HepG2 (cell line): ENCODE measurements around the gene GALNT9. TPM values are rescaled to one million over a fixed set of nuclear protein-coding genes. Genes with fewer than 3 reads are reported as not detected.

Experiments used
- ATAC-seq: fragments of 200-7000 bp; cut with Tn5 transposase; 3 replicates; pipeline ENCODE4 v1.9.1; 2020; ENCODE audit warnings: mild to moderate bottlenecking, moderate library complexity
- BruUV-seq: library from RNA; stranded (reverse); fragments of 400-500 nt; replicated peaks from 2 replicates; lab custom pipeline; 2021; lab: Mats Ljungman, UMichigan
- CTCF ChIA-PET: fragments of 300-600 bp; formaldehyde crosslinking; extraction: SDS; loops from one replicate; lab custom pipeline; 2021; ENCODE audit warnings: low total read pairs, inconsistent platforms, low intra/inter-chr PET ratio; lab: Yijun Ruan, JAX
- POLR2A ChIA-PET: fragments of 350-600 bp; sonication (Branson Sonifier 250); formaldehyde crosslinking; loops from one replicate; lab custom pipeline; 2020; ENCODE audit warnings: antibody characterized with exemption, inconsistent platforms; lab: Yijun Ruan, JAX
- DNase-seq: peaks from one replicate; pipeline ENCODE4 v3.0.0-alpha.2; 2015; ENCODE audit warnings: low spot score
- FAIRE-seq: peaks from 3 replicates; lab custom pipeline; 2011; peaks lifted over from hg19 to GRCh38; lab: Jason Lieb, UNC
- H2AFZ ChIP-seq: one replicate; pipeline ENCODE4 v1.6.1; 2011; ENCODE audit warnings: low read length, inconsistent platforms
- H3K27ac ChIP-seq: fragments of 300-600 bp; 3 replicates; pipeline ENCODE4 v1.8.0; 2011; ENCODE audit warnings: mixed run types, mild to moderate bottlenecking, mixed read lengths, low read length, inconsistent platforms; ENCODE audit not compliant: insufficient read depth; ENCODE audit errors: extremely low read length
- H3K27me3 ChIP-seq, 2 experiments: fragments of 200-600 bp in 1 of 2; 2 replicates in 1 of 2; 3 replicates in 1 of 2; pipeline versions ENCODE4 v1.6.0 to v1.8.0; 2011; ENCODE audit warnings: low read length in 2 of 2, mild to moderate bottlenecking in 2 of 2, moderate library complexity in 2 of 2, inconsistent platforms in 1 of 2; ENCODE audit not compliant: insufficient read depth in 2 of 2, control insufficient read depth in 1 of 2
- H3K36me3 ChIP-seq, 2 experiments: fragments of 200-600 bp in 1 of 2; replicated peaks in 1 of 2; 2 replicates in 1 of 2; 3 replicates in 1 of 2; pipeline versions ENCODE4 v1.5.1 to v1.8.0; 2011; ENCODE audit warnings: low read length in 2 of 2, inconsistent platforms in 1 of 2; ENCODE audit not compliant: insufficient read depth in 2 of 2, control insufficient read depth in 1 of 2
- H3K4me1 ChIP-seq: 2 replicates; pipeline ENCODE4 v1.5.1; 2012; ENCODE audit warnings: low read length, inconsistent platforms; ENCODE audit not compliant: insufficient read depth
- H3K4me2 ChIP-seq: 2 replicates; pipeline ENCODE4 v1.6.0; 2011; ENCODE audit warnings: low read depth, low read length, inconsistent platforms
- H3K4me3 ChIP-seq, 3 experiments: fragments of 200-600 bp in 1 of 3; sonication (generic), shearing (Covaris generic) in 1 of 3; replicated peaks in 1 of 3; 2 replicates each; pipeline ENCODE4 v1.5.1; 2011 to 2016; ENCODE audit warnings: low read length in 3 of 3, inconsistent platforms in 2 of 3, low read depth in 2 of 3, mild to moderate bottlenecking in 2 of 3, control low read depth in 1 of 3, mixed read lengths in 1 of 3; ENCODE audit not compliant: insufficient read depth in 1 of 3
- H3K79me2 ChIP-seq: one replicate; pipeline ENCODE4 v1.6.1; 2011; ENCODE audit warnings: low read length, inconsistent platforms; ENCODE audit not compliant: insufficient read depth
- H3K9ac ChIP-seq: 2 replicates; pipeline ENCODE4 v1.6.0; 2011; ENCODE audit warnings: mild to moderate bottlenecking, low read depth, low read length, inconsistent platforms; ENCODE audit not compliant: insufficient read depth
- H3K9me3 ChIP-seq: 2 replicates; pipeline ENCODE4 v1.5.1; 2012; ENCODE audit warnings: mild to moderate bottlenecking, low read length
- H4K20me1 ChIP-seq: 2 replicates; pipeline ENCODE4 v1.6.0; 2011; ENCODE audit warnings: inconsistent platforms, mild to moderate bottlenecking, low read length, moderate library complexity; ENCODE audit not compliant: insufficient read depth
- ATF6 ChIP-seq: sonication (generic); formaldehyde crosslinking; conservative IDR thresholded peaks from 2 replicates; pipeline ENCODE4 v1.4.0; 2020; ENCODE audit warnings: missing genetic modification reagents
- FOXA1 ChIP-seq, 2 experiments: fragments of 450-650 bp in 1 of 2; sonication (generic) in 1 of 2; formaldehyde crosslinking in 1 of 2; IDR thresholded peaks; 2 replicates each; pipeline versions ENCODE4 v1.4.0 to v1.6.1; 2016 to 2020; ENCODE audit warnings: missing genetic modification reagents in 1 of 2
- GZF1 ChIP-seq: sonication (generic); formaldehyde crosslinking; IDR thresholded peaks from 2 replicates; pipeline ENCODE4 v1.5.1; 2020; ENCODE audit warnings: mild to moderate bottlenecking, missing genetic modification reagents
- HMG20A ChIP-seq: IDR thresholded peaks from 2 replicates; pipeline ENCODE4 v1.6.1; 2016; ENCODE audit warnings: borderline replicate concordance
- HOMEZ ChIP-seq: IDR thresholded peaks from 2 replicates; pipeline ENCODE4 v1.6.1; 2016; ENCODE audit warnings: low read depth
- HOXA7 ChIP-seq: sonication (generic); formaldehyde crosslinking; IDR thresholded peaks from 2 replicates; pipeline ENCODE4 v1.8.1; 2022; ENCODE audit warnings: mild to moderate bottlenecking, missing genetic modification reagents, moderate library complexity
- NR2F6 ChIP-seq, 2 experiments: IDR thresholded peaks; 2 replicates each; pipeline ENCODE4 v1.6.1; 2016; ENCODE audit warnings: antibody characterized with exemption in 1 of 2, mild to moderate bottlenecking in 1 of 2
- RXRB ChIP-seq: IDR thresholded peaks from 2 replicates; pipeline ENCODE4 v1.6.1; 2016; ENCODE audit warnings: borderline replicate concordance, missing genetic modification reagents, missing compliant biosample characterization
- SIX4 ChIP-seq: sonication (generic); formaldehyde crosslinking; IDR thresholded peaks from 2 replicates; pipeline ENCODE4 v1.4.0; 2020; ENCODE audit warnings: missing genetic modification reagents
- SRSF1 ChIP-seq: fragments of 200-400 bp; formaldehyde crosslinking; optimal IDR thresholded peaks from 2 replicates; pipeline ENCODE3; 2017; ENCODE audit warnings: mild to moderate bottlenecking, low read depth, low read length, moderate library complexity
- TBX3 ChIP-seq: fragments of 450-650 bp; IDR thresholded peaks from 2 replicates; pipeline ENCODE4 v1.6.1; 2017; ENCODE audit warnings: antibody characterized with exemption, mild to moderate bottlenecking, inconsistent platforms, borderline replicate concordance
- TEAD2 ChIP-seq: sonication (generic); formaldehyde crosslinking; IDR thresholded peaks from 2 replicates; pipeline ENCODE4 v1.9.0; 2021; ENCODE audit warnings: missing genetic modification reagents
- TEF ChIP-seq: sonication (generic); formaldehyde crosslinking; IDR thresholded peaks from 2 replicates; pipeline ENCODE4 v1.5.0; 2020; ENCODE audit warnings: missing genetic modification reagents
- ZBTB26 ChIP-seq: IDR thresholded peaks from 2 replicates; pipeline ENCODE4 v1.6.1; 2016; ENCODE audit warnings: missing compliant biosample characterization, missing genetic modification reagents, borderline replicate concordance
- ZNF230 ChIP-seq: sonication (generic); formaldehyde crosslinking; IDR thresholded peaks from 2 replicates; pipeline ENCODE4 v1.4.0; 2020; ENCODE audit warnings: mild to moderate bottlenecking, missing genetic modification reagents
- ZNF557 ChIP-seq: sonication (generic); formaldehyde crosslinking; IDR thresholded peaks from 2 replicates; pipeline ENCODE4 v1.4.0; 2020; ENCODE audit warnings: missing genetic modification reagents
- ZUFSP ChIP-seq: sonication (generic); formaldehyde crosslinking; IDR thresholded peaks from 2 replicates; pipeline ENCODE4 v1.9.0; 2021; ENCODE audit warnings: missing genetic modification reagents, mild to moderate bottlenecking, borderline replicate concordance
- WGBS: methylation state at CpG from one replicate; pipeline ENCODE4 v1.1.6; 2017; ENCODE audit warnings: low lambda C conversion rate; 5-methylcytosine and 5-hydroxymethylcytosine counted together
- in situ Hi-C: cut with HindIII; loops from 2 replicates; pipeline ENCODE4 v1.10.0; 2017; ENCODE audit warnings: low pct_unique_long_range_greater_than_20kb; ENCODE audit not compliant: extremely low pct_ligation_motif_present
- intact Hi-C: fragments of 100-400 bp; cut with micrococcal nuclease; formaldehyde crosslinking; loops from one replicate; pipeline ENCODE4 v1.10.0; 2022; ENCODE audit not compliant: unreplicated experiment
- polyA plus RNA-seq, 8 experiments: library from polyadenylated mRNA; depleted of rRNA in 3 of 8; stranded (reverse) in 7 of 8; unstranded in 1 of 8; fragments of >200 nt; fragmentation: Illumina TruSeq in 4 of 8; extraction: Trizol in 4 of 8; gene quantifications; 2 replicates each; pipeline versions ENCODE4 v1.2.1 to v1.2.3, GENCODE V29; 2011 to 2016; ENCODE audit warnings: low read depth in 4 of 8, missing spikeins in 1 of 8, mixed read lengths in 1 of 8; ENCODE audit not compliant: insufficient read depth in 1 of 8
- total RNA-seq, 5 experiments: library from RNA; depleted of rRNA; stranded (reverse); fragments of >200 nt; fragmentation: Illumina TruSeq; extraction: Trizol; gene quantifications; 2 replicates each; pipeline ENCODE4 v1.2.3, GENCODE V29; 2016; ENCODE audit warnings: low read depth in 1 of 5

GALNT9 gene
- total and polyA plus RNA-seq, 2 of the 13 experiments (the other 11 are each of a cell fraction or from before 2014, with no cell fraction given): 0.04 TPM; not detected in 1

- H3K36me3 ChIP-seq: no peaks in the 10 kb centered on the region
- no peak overlapping the region for H2AFZ ChIP-seq
- CTCF ChIA-PET: no interaction called here
- FAIRE-seq (no peak), DNase-seq (no peak), ATAC-seq (no peak)
- peaks cover 10% of the 10 kb centered on the region; the same call in 1 of the 2 replicates for H3K9me3 ChIP-seq
- no peak overlapping the region for H3K27ac ChIP-seq
- no peak overlapping the region for H3K4me2 ChIP-seq
- BruUV-seq: no TSS peak
- H3K9ac ChIP-seq: no peak overlapping the region
- H3K79me2 ChIP-seq: no peaks in the 10 kb centered on the region
- H3K4me1 ChIP-seq: no peaks in the 10 kb centered on the region
- H3K4me3 ChIP-seq: no peak overlapping the region
- POLR2A ChIA-PET: no interaction called here
- H3K27me3 ChIP-seq: peaks cover 11 to 71% of the 10 kb centered on the region in 2 experiments; a peak in 4 of 5 replicates
- in situ Hi-C loops: no loop called here
- H4K20me1 ChIP-seq: peaks cover 4% of the 10 kb centered on the region; the same call in 1 of the 2 replicates
- 4% methylated on average over 2 of the region's 2 CpGs for WGBS
- intact Hi-C loops: no loop called here
- TF ChIP-seq TBX3: no peak
- TF ChIP-seq ATF6 (CRISPR knock-in tag): no peak
- TF ChIP-seq HOXA7 (CRISPR knock-in tag): no peak
- TF ChIP-seq ZBTB26 (CRISPR knock-in tag): no peak
- no peak for TF ChIP-seq ZNF230 (CRISPR knock-in tag)
- TF ChIP-seq HOMEZ (CRISPR knock-in tag): no peak
- no peak for TF ChIP-seq ZNF557
- TF ChIP-seq TEAD2 (CRISPR knock-in tag): no peak
- no peak for TF ChIP-seq HMG20A (CRISPR knock-in tag)
- no peak for TF ChIP-seq FOXA1 (IDR thresholded peaks at IDR 0.05)
- TF ChIP-seq FOXA1 (CRISPR knock-in tag; IDR thresholded peaks at IDR 0.05): no peak
- no peak for TF ChIP-seq SRSF1
- TF ChIP-seq GZF1 (CRISPR knock-in tag): no peak
- no peak for TF ChIP-seq RXRB (CRISPR knock-in tag)
- no peak for TF ChIP-seq NR2F6 (IDR thresholded peaks at IDR 0.05)
- TF ChIP-seq NR2F6 (CRISPR knock-in tag; IDR thresholded peaks at IDR 0.05): no peak
- no peak for TF ChIP-seq ZUFSP (CRISPR knock-in tag)
- TF ChIP-seq SIX4: no peak
- no peak for TF ChIP-seq TEF
Observed at GRCh38 chr12:132314035-132314434, 15.4 kb downstream of the GALNT9 start.
